GM12892 (cell line): Measurements from ENCODE around the gene MYO18B.

Experiments used
- POLR2A ChIP-seq: IDR thresholded peaks from 2 replicates; pipeline ENCODE4 v1.6.1; 2011; ENCODE audit warnings: low read depth, low read length, control low read depth
- POLR2AphosphoS5 ChIP-seq: IDR thresholded peaks from 2 replicates; pipeline ENCODE4 v1.6.1; 2011; ENCODE audit warnings: low read depth, low read length, control low read depth
- TAF1 ChIP-seq: IDR thresholded peaks from 2 replicates; pipeline ENCODE4 v1.6.1; 2011; ENCODE audit warnings: low read depth, mild to moderate bottlenecking, control low read depth, low read length, borderline replicate concordance

GRCh38 chr22:26068571-26068970 lies 326.6 kb downstream of the MYO18B start:
- TF ChIP-seq POLR2A (no peak), POLR2AphosphoS5 (no peak), TAF1 (no peak)
